ENCODE measurements around the gene COL18A1. TPM values are rescaled to one million over a fixed set of nuclear protein-coding genes. Genes with fewer than 3 reads are reported as not detected.
A peak's percentile ranks its signal among the peaks of the same experiment; 100 is the strongest.

COL18A1 gene
- total RNA-seq, 1 donor from 2014 or later, result 150 TPM

DNA sequence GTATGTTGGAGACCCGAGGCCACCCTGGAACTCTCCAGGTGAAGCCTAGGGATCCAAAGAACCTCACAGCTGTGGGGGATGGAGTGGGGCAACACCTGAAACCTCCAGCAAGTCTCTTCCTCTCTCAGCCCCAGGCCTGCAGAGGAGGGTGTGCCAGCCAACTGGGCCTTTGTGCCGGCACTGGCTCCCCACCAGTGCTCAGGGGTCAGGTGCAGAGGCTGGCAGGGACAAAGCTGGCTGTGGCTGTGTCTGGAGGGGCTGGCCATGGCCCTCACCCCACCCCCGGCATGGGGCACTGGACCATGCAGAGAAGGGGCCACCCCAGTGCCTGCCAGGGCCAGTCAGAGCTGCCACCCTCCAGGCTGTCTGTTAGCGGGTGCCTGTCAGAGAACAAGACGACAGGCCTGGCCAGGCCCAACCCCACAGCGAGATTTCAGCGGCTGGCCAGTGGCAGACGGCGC lies 3.9 kb downstream of the COL18A1 start:
- TF ChIP-seq, protein P1, sequence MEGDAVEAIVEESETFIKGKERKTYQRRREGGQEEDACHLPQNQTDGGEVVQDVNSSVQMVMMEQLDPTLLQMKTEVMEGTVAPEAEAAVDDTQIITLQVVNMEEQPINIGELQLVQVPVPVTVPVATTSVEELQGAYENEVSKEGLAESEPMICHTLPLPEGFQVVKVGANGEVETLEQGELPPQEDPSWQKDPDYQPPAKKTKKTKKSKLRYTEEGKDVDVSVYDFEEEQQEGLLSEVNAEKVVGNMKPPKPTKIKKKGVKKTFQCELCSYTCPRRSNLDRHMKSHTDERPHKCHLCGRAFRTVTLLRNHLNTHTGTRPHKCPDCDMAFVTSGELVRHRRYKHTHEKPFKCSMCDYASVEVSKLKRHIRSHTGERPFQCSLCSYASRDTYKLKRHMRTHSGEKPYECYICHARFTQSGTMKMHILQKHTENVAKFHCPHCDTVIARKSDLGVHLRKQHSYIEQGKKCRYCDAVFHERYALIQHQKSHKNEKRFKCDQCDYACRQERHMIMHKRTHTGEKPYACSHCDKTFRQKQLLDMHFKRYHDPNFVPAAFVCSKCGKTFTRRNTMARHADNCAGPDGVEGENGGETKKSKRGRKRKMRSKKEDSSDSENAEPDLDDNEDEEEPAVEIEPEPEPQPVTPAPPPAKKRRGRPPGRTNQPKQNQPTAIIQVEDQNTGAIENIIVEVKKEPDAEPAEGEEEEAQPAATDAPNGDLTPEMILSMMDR (conservative IDR thresholded peaks at IDR 0.05), result no peak
- H3K27me3 Mint-ChIP-seq, result peaks cover 5% of the 10 kb centered on the region
- H3K27ac Mint-ChIP-seq, result peak overlapping the region; percentile 74
- H3K9me3 Mint-ChIP-seq, result no peaks in the 10 kb centered on the region
- DNase-seq (ENCODE audit: extremely low spot score, unreplicated experiment), result no peak
- peaks cover 43% of the 10 kb centered on the region for H3K4me1 Mint-ChIP-seq (ENCODE audit: unreplicated experiment)
- H3K36me3 Mint-ChIP-seq, result no peaks in the 10 kb centered on the region
- peak overlapping the region; percentile 54 for H3K4me3 Mint-ChIP-seq

- Mint-ChIP-seq H3K36me3 (no peaks in the 10 kb centered on the region), H3K9me3 (no peaks in the 10 kb centered on the region), H3K27me3 (no peaks in the 10 kb centered on the region), H3K27ac (peak overlapping the region; percentile 74), H3K4me1 (ENCODE audit: unreplicated experiment) (peaks cover 44% of the 10 kb centered on the region), H3K4me3 (peak overlapping the region; percentile 54)
- TF ChIP-seq, protein P1 (conservative IDR thresholded peaks at IDR 0.05), result no peak
- DNase-seq (ENCODE audit: extremely low spot score, unreplicated experiment), result no peak
Observed at GRCh38 chr21:45409466-45410150, 4.6 kb downstream of the COL18A1 start.

- no peaks in the 10 kb centered on the region for H3K9me3 Mint-ChIP-seq
- peak overlapping the region; percentile 85 for H3K27ac Mint-ChIP-seq
- H3K4me1 Mint-ChIP-seq (ENCODE audit: unreplicated experiment), result peaks cover 46% of the 10 kb centered on the region
- TF ChIP-seq, protein P1 (conservative IDR thresholded peaks at IDR 0.05), result no peak
- H3K4me3 Mint-ChIP-seq, result peak overlapping the region; percentile 80
- no peaks in the 10 kb centered on the region for H3K36me3 Mint-ChIP-seq
- H3K27me3 Mint-ChIP-seq, result no peaks in the 10 kb centered on the region
- no peak for DNase-seq (ENCODE audit: extremely low spot score, unreplicated experiment)
Observed at GRCh38 chr21:45410151-45410864, 5.3 kb downstream of the COL18A1 start.

DNA sequence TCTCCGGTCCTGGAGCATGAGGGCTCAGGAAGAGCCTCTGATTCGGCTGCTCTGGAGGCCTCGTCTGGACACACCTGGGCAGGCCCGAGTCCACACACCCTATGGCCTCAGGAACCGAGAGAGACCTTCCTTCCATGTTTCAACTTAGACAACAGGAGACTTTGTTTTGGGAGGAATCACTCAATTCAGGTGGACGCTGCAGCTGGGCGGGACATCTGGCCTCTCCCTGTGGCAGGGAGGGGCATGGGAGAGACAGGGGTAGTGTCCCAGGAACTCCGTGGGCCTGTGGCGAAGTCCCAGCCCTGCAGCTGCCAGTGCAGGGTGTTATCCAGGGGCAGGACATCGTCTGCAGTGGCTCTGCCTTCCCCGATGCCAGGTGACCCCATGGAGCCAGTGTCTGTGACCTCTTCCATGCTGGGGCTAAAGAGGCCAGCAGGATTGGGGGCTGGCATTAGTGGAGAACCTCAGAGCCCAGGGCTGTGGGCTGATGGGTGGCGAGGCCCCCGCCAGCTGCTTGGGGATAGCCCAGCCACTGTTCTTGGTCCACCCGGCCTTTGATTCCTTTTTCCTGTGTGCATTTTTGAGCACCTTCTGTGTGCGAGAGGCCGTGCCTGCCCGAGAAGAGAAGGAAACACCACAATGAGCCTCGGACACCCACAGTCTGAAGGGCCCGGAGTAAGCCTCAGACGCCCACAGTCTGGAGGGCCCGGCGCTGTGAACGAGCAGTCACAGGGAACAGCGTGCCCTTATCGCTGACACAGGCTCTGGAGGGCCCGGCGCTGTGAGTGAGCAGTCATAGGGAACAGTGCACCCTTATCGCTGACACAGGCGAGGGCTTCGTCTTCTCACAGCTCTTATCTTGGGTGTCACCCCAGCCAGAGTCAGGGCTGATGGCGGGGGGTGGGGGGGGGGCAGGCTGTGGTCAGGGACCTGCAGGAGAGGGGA lies 6.2 kb downstream of the COL18A1 start:
- Mint-ChIP-seq H3K27me3 (no peaks in the 10 kb centered on the region), H3K36me3 (no peaks in the 10 kb centered on the region), H3K9me3 (no peaks in the 10 kb centered on the region), H3K4me1 (ENCODE audit: unreplicated experiment) (peaks cover 46% of the 10 kb centered on the region), H3K4me3 (peak overlapping the region; percentile 80), H3K27ac (peak overlapping the region; percentile 85)
- TF ChIP-seq, protein P1 (conservative IDR thresholded peaks at IDR 0.05), result no peak
- no peak for DNase-seq (ENCODE audit: extremely low spot score, unreplicated experiment)

DNA sequence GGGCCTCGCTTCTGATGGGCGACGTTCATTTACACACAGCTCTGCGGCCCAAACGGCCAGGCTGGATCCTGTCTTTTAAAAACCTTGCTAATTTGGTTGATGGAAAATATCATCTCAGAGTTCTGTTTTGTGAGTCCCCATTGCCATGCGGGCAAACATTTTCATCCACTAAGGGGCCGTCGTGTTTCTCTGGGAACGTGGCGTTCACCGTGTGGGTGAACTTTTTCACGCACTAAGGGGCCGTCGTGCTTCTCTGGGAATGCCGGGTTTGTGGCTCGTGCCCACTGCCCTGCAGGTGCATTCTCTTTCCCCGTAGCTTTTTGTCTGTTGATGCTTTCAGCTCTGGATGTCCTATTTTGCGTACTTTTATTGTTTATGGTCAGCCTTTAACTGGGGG lies 6.8 kb downstream of the COL18A1 start:
- peaks cover 44% of the 10 kb centered on the region for H3K4me1 Mint-ChIP-seq (ENCODE audit: unreplicated experiment)
- H3K36me3 Mint-ChIP-seq, result no peaks in the 10 kb centered on the region
- H3K27ac Mint-ChIP-seq, result peak overlapping the region; percentile 70
- TF ChIP-seq, protein P1 (conservative IDR thresholded peaks at IDR 0.05), result no peak
- H3K9me3 Mint-ChIP-seq, result no peaks in the 10 kb centered on the region
- no peaks in the 10 kb centered on the region for H3K27me3 Mint-ChIP-seq
- DNase-seq (ENCODE audit: extremely low spot score, unreplicated experiment), result no peak
- H3K4me3 Mint-ChIP-seq, result peak overlapping the region; percentile 34
